ENCODE results near the gene TTBK2.

- no peak for TF ChIP-seq POLR2A (IDR thresholded peaks at IDR 0.05; ENCODE audit: low read depth, low read length)
- no peak for TF ChIP-seq POLR2AphosphoS5 (IDR thresholded peaks at IDR 0.05; ENCODE audit: low read depth, low read length)
- TF ChIP-seq SPI1 (IDR thresholded peaks at IDR 0.05; ENCODE audit: low read depth, low read length), result no peak
- no peak for TF ChIP-seq TAF1 (IDR thresholded peaks at IDR 0.05; ENCODE audit: low read depth, low read length)
- no peak for TF ChIP-seq POU2F2 (IDR thresholded peaks at IDR 0.05; ENCODE audit: low read depth, low read length)
Observed at GRCh38 chr15:42937143-42937542, 16.6 kb upstream of the TTBK2 start.

All from GM12891 (cell line).